Jurkat, Clone E6-1 (cell line): ENCODE data around the gene CASTOR2.
A peak's percentile ranks its signal among the peaks of the same experiment; 100 is the strongest.
"Not testable (repeated sequence)": the region's sequence is repeated elsewhere in the genome, so short reads cannot be mapped to it uniquely, and the experiment has no call there.

Experiments
- DNase-seq: peaks from one replicate; pipeline ENCODE4 v3.0.0-alpha.2; 2011; ENCODE audit warnings: low read depth, low spot score
- H3K4me3 ChIP-seq: 2 replicates; pipeline ENCODE4 v1.5.1; 2011; ENCODE audit warnings: mild to moderate bottlenecking, low read length, control low read depth, moderate library complexity

CASTOR2 gene

GRCh38 chr7:75045881-75046280 lies 81.4 kb downstream of the CASTOR2 start:
- H3K4me3 ChIP-seq = no peak overlapping the region
- DNase-seq = no peak

GRCh38 chr7:75048435-75049379 lies 84.2 kb downstream of the CASTOR2 start:
- DNase-seq = no peak
- H3K4me3 ChIP-seq = no peak overlapping the region

- H3K4me3 ChIP-seq = no peak overlapping the region
- DNase-seq = no peak
Observed at GRCh38 chr7:75049817-75050216, 85.3 kb downstream of the CASTOR2 start.

- no peak overlapping the region for H3K4me3 ChIP-seq
- no peak for DNase-seq
Observed at GRCh38 chr7:75050501-75050900, 86.0 kb downstream of the CASTOR2 start.

DNA sequence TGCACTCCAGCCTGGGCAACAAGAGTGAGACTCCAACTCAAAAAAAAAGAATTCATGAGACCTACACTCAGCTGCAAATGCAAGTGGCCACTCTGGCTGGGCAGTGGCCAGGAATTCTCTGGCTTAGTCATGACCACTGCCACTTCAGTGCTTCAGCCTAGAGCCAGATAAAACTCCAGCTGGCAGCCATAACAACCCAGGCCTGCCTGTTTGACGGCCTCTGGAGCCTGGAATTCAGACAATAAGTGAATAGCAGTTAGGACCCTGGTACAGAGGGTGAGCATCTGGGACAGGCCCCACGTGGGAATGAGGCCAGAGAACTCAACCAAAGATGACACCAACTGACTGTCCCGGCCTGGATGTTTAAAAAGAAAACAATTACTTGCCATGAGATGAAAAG lies 90.2 kb downstream of the CASTOR2 start:
- no peak overlapping the region for H3K4me3 ChIP-seq
- no peak for DNase-seq

GRCh38 chr7:75055155-75055554 lies 90.7 kb downstream of the CASTOR2 start:
- no peak for DNase-seq
- H3K4me3 ChIP-seq = no peak overlapping the region

GRCh38 chr7:75055830-75056772 lies 91.6 kb downstream of the CASTOR2 start:
- no peak overlapping the region for H3K4me3 ChIP-seq
- no peak for DNase-seq

DNA sequence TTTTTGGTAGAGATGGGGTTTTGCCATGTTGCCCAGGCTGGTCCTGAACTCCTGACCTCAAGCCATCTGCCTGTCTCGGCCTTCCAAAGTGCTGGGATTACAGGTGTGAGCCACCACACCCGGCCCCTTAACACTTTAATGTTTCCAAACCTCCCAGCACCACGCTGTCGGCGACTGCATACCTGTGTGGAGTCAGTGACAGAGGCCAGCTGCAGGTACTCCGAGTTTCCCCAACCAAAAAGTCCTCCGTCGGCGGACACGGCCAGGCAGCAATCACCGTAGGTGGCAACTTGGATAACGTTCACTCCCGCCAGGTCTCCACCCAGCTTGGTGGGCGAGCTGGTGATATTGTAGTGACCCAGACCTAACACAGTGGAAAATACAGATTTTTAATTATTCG lies 93.9 kb downstream of the CASTOR2 start:
- DNase-seq = no peak
- no peak overlapping the region for H3K4me3 ChIP-seq

DNA sequence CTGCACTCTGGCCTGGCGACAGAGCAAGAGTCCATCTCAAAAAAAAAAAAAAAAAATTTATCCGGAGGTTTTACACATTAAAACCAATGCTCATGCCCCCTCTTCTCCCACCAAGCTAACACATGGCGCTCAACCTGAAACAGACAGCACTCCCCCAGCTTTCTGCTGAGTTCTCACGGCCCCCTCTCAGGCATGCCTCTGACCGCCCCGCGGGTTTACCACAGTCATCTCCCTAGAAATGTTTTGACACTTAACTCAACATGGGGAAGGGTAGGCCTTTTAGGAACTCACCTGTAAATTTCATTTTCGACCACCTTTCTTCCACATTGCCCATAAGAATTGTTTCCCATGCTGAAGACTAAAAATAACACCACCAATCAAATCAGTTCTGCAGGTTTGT lies 99.8 kb downstream of the CASTOR2 start:
- DNase-seq = no peak
- no peak overlapping the region for H3K4me3 ChIP-seq

- DNase-seq = no peak
- H3K4me3 ChIP-seq = no peak overlapping the region
Observed at GRCh38 chr7:75064801-75065200, 100.3 kb downstream of the CASTOR2 start.

GRCh38 chr7:75066521-75066920 lies 102.0 kb downstream of the CASTOR2 start:
- DNase-seq = no peak
- no peak overlapping the region for H3K4me3 ChIP-seq

GRCh38 chr7:75072981-75073283 lies 108.4 kb downstream of the CASTOR2 start:
- DNase-seq = no peak
- no peak overlapping the region for H3K4me3 ChIP-seq

GRCh38 chr7:75074262-75074641 lies 109.7 kb downstream of the CASTOR2 start:
- peak overlapping the region; percentile 52 for H3K4me3 ChIP-seq
- not testable (repeated sequence) for DNase-seq
